ENCODE data around the gene CSRP1. TPM values are rescaled to one million over a fixed set of nuclear protein-coding genes. Genes with fewer than 3 reads are reported as not detected.
A peak's percentile ranks its signal among the peaks of the same experiment; 100 is the strongest.

Gene CSRP1
- total RNA-seq, 6 experiments from 2014 or later: 54.9 to 158 (median 87.0) TPM

GRCh38 chr1:201457508-201457960 lies 49.4 kb downstream of the CSRP1 start:
- H3K27me3 ChIP-seq: no peaks in the 10 kb centered on the region
- no peaks in the 10 kb centered on the region for H3K9me3 ChIP-seq
- ATAC-seq (no peak), DNase-seq (no peak)
- H3K4me1 ChIP-seq: no peaks in the 10 kb centered on the region
- no peaks in the 10 kb centered on the region for H3K36me3 ChIP-seq
- intact Hi-C loops (cut with DNase I): no loop called here
- WGBS (ENCODE audit: insufficient coverage, low coverage, low lambda C conversion rate, missing lambda C conversion rate): 58% methylated on average over 4 of the region's 4 CpGs
- TF ChIP-seq, protein P1, sequence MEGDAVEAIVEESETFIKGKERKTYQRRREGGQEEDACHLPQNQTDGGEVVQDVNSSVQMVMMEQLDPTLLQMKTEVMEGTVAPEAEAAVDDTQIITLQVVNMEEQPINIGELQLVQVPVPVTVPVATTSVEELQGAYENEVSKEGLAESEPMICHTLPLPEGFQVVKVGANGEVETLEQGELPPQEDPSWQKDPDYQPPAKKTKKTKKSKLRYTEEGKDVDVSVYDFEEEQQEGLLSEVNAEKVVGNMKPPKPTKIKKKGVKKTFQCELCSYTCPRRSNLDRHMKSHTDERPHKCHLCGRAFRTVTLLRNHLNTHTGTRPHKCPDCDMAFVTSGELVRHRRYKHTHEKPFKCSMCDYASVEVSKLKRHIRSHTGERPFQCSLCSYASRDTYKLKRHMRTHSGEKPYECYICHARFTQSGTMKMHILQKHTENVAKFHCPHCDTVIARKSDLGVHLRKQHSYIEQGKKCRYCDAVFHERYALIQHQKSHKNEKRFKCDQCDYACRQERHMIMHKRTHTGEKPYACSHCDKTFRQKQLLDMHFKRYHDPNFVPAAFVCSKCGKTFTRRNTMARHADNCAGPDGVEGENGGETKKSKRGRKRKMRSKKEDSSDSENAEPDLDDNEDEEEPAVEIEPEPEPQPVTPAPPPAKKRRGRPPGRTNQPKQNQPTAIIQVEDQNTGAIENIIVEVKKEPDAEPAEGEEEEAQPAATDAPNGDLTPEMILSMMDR (IDR thresholded peaks at IDR 0.05): no peak
- no peak for TF ChIP-seq POLR2A (IDR thresholded peaks at IDR 0.05)
- H3K27ac ChIP-seq: no peak overlapping the region
- H3K4me3 ChIP-seq: no peak overlapping the region

DNA sequence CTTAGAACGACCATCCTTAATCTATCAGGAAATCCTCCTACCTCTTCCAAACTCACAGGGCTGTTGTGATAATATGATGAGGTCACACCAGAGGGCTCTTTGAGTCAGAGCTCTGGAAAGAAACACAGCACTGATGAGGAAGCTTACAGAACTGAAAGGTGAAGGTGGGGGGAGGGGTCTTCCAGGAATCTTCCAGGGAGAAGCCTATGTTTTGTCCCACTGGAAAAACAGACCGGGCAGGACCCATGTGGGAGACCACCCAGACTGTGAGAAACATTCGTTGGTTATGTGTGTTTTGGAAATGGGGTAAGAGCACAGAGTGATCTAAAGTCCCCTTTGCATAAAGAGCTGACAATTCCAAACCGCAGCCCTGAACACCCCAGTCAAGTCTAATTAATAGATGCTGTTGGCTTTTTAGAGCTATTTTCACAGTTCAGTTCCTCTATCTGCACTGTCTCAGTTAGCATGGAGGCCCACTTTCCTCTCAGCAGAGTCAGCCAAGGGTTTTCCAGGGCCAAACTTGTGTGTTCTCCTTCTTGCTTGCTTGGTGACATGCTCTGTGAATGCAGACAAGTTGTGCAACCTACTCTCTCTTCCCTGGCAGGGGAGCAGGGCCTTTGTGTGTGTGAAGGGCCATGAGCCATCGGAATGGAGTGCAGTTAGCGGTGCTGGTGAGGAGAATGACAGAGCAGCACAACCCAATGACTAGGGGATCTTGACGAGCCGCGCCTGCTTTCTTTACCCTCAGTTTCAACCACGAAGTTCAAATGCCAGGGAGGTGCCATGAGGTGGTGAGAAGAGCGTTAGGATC lies 50.2 kb downstream of the CSRP1 start:
- no peak overlapping the region for H3K27ac ChIP-seq
- peak in 3 of 4 donors; percentile 36 to 47 (median 46) for ATAC-seq
- no peak for TF ChIP-seq POLR2A (IDR thresholded peaks at IDR 0.05)
- TF ChIP-seq, protein P1 (IDR thresholded peaks at IDR 0.05): no peak

GRCh38 chr1:201455098-201455497 lies 51.8 kb downstream of the CSRP1 start:
- no peaks in the 10 kb centered on the region for H3K9me3 ChIP-seq
- intact Hi-C loops (cut with DNase I): no loop called here
- ATAC-seq (no peak), DNase-seq (no peak)
- no peak overlapping the region for H3K27ac ChIP-seq
- no peaks in the 10 kb centered on the region for H3K27me3 ChIP-seq
- 66% methylated on average over 6 of the region's 6 CpGs for whole genome bisulfite sequencing (ENCODE audit: insufficient coverage, low coverage, low lambda C conversion rate, missing lambda C conversion rate)
- H3K36me3 ChIP-seq: no peaks in the 10 kb centered on the region
- no peaks in the 10 kb centered on the region for H3K4me1 ChIP-seq
- TF ChIP-seq POLR2A (IDR thresholded peaks at IDR 0.05): no peak
- TF ChIP-seq, protein P1 (IDR thresholded peaks at IDR 0.05): no peak
- no peak overlapping the region for H3K4me3 ChIP-seq

More for the DNA sequence above, 50.2 kb downstream of the CSRP1 start:
- no peak for DNase-seq
- Histone ChIP-seq H3K9me3 (no peaks in the 10 kb centered on the region), H3K4me1 (no peaks in the 10 kb centered on the region), H3K4me3 (no peak overlapping the region), H3K36me3 (no peaks in the 10 kb centered on the region), H3K27me3 (no peaks in the 10 kb centered on the region)
- intact Hi-C loops (cut with DNase I): no loop called here
- 27% methylated on average over 3 of the region's 11 CpGs for WGBS (ENCODE audit: insufficient coverage, low coverage, low lambda C conversion rate, missing lambda C conversion rate)

DNA sequence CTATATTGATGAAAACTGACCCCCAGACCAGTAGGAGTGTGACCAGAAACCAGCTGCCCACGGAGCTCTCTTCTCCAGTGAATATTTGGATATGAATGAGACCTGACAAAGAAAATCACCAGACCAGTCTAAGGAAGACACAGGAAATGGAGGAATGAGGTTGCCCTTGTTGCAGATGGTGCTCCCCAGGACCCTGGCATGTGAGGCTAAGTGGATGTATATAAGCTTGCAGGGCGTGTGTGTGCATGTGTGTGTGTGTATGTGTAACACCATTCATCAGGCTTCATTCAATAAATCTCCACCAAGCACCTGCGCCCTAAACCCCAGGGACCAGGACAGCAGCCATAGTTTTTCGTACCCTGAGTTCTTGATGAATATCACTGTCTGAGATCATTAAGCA lies 52.3 kb downstream of the CSRP1 start:
- Histone ChIP-seq H3K4me1 (no peaks in the 10 kb centered on the region), H3K36me3 (no peaks in the 10 kb centered on the region), H3K27ac (no peak overlapping the region), H3K27me3 (no peaks in the 10 kb centered on the region), H3K9me3 (no peaks in the 10 kb centered on the region), H3K4me3 (no peak overlapping the region)
- TF ChIP-seq POLR2A (IDR thresholded peaks at IDR 0.05): no peak
- ATAC-seq (no peak), DNase-seq (no peak)
- intact Hi-C loops (cut with DNase I): no loop called here
- 61% methylated on average over 4 of the region's 4 CpGs for WGBS (ENCODE audit: insufficient coverage, low coverage, low lambda C conversion rate, missing lambda C conversion rate)

DNA sequence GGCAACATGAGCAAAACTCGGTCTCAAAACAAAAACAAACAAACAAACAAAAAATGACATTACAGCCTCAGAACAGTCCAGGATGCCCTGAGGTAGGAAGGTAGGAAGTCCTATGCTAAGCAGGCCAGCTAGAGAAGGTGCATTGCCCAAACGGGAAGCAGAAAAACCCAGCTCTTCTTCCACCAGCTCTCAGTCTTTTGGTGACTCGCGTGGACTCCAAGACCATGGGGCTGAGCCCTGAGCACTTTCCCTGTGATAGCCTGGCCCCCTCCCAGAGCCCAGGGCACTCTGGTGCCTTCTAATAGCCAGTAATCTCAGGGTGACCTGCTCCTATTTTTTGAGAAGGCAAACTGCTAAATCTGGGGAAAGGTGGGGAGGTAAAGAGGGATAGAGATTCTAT lies 54.1 kb downstream of the CSRP1 start:
- Histone ChIP-seq H3K4me3 (no peak overlapping the region), H3K27me3 (no peaks in the 10 kb centered on the region), H3K9me3 (no peaks in the 10 kb centered on the region), H3K36me3 (no peaks in the 10 kb centered on the region), H3K27ac (no peak overlapping the region), H3K4me1 (no peaks in the 10 kb centered on the region)
- intact Hi-C loops (cut with DNase I): no loop called here
- no peak for TF ChIP-seq POLR2A (IDR thresholded peaks at IDR 0.05)
- TF ChIP-seq, protein P1 (IDR thresholded peaks at IDR 0.05): no peak
- WGBS (ENCODE audit: insufficient coverage, low coverage, low lambda C conversion rate, missing lambda C conversion rate): 52% methylated on average over 4 of the region's 4 CpGs
- DNase-seq (no peak), ATAC-seq (no peak)

Data from right lobe of liver (tissue), 6 donors.